ENCODE measurements around the gene CRTAC1. TPM values are rescaled to one million over a fixed set of nuclear protein-coding genes. Genes with fewer than 3 reads are reported as not detected.

Gene CRTAC1
- total RNA-seq, 1 experiment from 2014 or later, result 1.2 TPM

GRCh38 chr10:97999923-98000248, 30.5 kb downstream of the CRTAC1 start (continued):
- TF ChIP-seq, protein P1, sequence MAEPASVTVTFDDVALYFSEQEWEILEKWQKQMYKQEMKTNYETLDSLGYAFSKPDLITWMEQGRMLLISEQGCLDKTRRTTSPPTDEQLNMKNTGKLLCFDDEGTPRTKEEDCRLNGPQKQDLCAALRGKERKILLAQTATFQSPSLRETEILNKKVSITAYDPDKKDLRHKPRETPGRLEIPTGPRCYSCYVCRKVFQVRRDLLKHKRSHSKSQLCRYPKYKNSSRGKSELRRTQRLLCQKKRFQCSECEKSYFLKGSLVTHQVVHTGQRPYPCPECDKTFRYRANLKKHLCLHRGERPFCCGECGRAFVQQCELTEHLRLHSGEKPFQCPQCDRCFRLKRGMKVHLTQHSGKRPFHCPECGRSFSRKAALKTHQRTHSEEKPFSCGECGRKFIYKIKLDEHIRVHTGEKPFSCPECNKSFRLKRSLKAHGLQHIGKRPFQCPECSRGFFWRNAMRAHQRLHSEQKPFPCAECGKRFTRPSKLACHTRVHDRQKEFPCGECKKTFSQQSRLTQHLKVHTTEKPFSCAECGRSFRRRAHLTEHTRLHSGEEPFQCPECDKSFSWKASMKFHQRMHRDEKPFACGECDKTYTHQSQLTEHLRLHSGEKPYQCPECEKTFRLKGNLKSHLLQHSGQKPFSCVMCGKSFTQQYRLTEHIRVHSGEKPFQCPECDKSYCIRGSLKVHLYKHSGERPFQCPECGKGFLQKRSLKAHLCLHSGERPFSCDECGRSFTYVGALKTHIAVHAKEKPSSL (CRISPR knock-in tag; conservative IDR thresholded peaks at IDR 0.05), result no peak
- TF ChIP-seq ZNF416 (CRISPR knock-in tag; IDR thresholded peaks at IDR 0.05) (no peak), TP53 (CRISPR knock-in tag; IDR thresholded peaks at IDR 0.05) (no peak)
- TF ChIP-seq, protein P2, sequence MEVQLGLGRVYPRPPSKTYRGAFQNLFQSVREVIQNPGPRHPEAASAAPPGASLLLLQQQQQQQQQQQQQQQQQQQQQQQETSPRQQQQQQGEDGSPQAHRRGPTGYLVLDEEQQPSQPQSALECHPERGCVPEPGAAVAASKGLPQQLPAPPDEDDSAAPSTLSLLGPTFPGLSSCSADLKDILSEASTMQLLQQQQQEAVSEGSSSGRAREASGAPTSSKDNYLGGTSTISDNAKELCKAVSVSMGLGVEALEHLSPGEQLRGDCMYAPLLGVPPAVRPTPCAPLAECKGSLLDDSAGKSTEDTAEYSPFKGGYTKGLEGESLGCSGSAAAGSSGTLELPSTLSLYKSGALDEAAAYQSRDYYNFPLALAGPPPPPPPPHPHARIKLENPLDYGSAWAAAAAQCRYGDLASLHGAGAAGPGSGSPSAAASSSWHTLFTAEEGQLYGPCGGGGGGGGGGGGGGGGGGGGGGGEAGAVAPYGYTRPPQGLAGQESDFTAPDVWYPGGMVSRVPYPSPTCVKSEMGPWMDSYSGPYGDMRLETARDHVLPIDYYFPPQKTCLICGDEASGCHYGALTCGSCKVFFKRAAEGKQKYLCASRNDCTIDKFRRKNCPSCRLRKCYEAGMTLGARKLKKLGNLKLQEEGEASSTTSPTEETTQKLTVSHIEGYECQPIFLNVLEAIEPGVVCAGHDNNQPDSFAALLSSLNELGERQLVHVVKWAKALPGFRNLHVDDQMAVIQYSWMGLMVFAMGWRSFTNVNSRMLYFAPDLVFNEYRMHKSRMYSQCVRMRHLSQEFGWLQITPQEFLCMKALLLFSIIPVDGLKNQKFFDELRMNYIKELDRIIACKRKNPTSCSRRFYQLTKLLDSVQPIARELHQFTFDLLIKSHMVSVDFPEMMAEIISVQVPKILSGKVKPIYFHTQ (CRISPR knock-in tag; IDR thresholded peaks at IDR 0.05), result no peak

DNA sequence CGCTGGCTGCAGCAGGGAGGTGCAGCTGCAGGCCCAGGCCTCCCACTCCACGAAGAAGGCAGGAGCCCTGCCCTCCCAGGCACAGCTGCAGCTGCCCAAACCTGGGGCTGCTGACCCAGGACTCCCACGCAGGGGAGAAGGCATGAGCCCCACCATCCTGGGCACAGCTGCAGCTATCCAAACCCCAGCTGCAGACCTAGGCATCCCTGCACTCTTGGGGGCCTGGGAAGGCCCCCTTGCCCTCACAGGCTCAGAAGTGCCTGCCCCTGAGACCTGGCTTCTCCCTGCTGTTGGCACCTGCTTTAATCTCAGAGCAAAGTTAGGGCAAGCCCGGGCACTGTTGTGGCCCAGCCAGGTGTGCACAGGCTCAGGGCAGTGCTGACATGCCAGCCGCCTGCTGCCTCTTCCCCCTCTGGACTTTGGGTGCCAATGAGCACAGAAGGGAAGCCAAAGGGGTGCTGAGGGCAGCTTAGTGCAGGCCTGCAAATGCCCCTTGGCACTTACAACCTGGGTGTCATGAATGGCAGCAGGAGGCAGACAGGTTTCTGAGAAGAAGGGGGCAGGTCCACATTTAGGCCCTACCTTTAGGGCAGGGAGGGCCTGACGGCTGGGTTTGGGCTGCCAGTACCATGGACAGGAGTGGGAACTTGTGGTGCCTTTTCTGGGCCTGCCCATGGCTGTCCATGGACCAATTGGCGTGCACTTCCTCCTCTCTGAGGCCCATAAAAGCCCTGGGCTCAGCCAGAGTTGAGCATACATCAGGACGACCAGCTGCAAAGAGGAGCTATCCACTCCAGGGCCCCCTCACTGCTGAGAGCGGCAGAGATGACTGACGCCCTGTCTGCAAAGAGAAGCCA, 31.1 kb downstream of the CRTAC1 start:
- 0 out of 2 replicates have a peak, but pooled peaks have one; percentile 15 for TF ChIP-seq USF1 (CRISPR knock-in tag; IDR thresholded peaks at IDR 0.05)
- TF ChIP-seq, protein P2 (CRISPR knock-in tag; IDR thresholded peaks at IDR 0.05), result no peak
- H3K27me3 Mint-ChIP-seq (ENCODE audit: low read depth), result peaks cover 3% of the 10 kb centered on the region
- ATAC-seq (peak; percentile 58; the same call in 1 of the 2 replicates), DNase-seq (ENCODE audit: low spot score) (peak; percentile 28)
- peaks cover 7% of the 10 kb centered on the region for H3K4me1 Mint-ChIP-seq
- ChIA-PET POLR2A (interaction anchor here (0.5 kb wide), 1 partner anchor 26 kb away, joined by 14 read pairs; no protein-coding TSS in a partner anchor), CTCF (interaction anchor here (0.7 to 1.7 kb wide), 3 partner anchors 9 to 84 kb away, joined by 3 to 14 read pairs (median 3); no protein-coding TSS in a partner anchor)
- no peak overlapping the region for H3K4me3 Mint-ChIP-seq
- H3K36me3 Mint-ChIP-seq, result peaks cover 2% of the 10 kb centered on the region; the same call in 1 of the 2 replicates
- no peak overlapping the region for H3K27ac Mint-ChIP-seq
- peaks cover 10% of the 10 kb centered on the region for H3K9me3 Mint-ChIP-seq

DNA sequence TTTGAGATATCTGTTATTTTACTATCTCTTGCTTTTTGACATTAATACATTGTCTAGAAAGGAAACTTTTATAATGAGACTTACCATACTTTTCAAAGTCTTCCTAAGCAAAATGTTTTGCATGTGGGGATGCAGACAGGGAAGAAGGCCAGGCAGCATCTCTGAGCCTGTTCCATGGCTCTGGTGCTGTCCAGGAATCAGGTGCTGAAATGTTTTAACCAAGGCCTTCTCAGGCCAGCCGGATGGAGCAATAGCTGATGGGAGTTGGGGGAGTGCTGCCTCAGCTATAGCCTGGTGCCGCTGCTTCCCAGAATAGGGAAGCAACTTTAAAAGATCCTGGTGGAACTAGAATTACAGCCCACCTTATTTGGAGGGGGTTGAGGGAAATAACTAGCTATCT, 38.5 kb downstream of the CRTAC1 start:
- H3K4me1 Mint-ChIP-seq, result no peaks in the 10 kb centered on the region
- no peaks in the 10 kb centered on the region for H3K36me3 Mint-ChIP-seq
- DNase-seq (ENCODE audit: low spot score), result peak; percentile 66
- H3K9me3 Mint-ChIP-seq, result no peaks in the 10 kb centered on the region
- no peak overlapping the region for H3K4me3 Mint-ChIP-seq
- CTCF ChIA-PET, result interaction anchor here (0.5 to 1.0 kb wide), 4 partner anchors 36 to 233 kb away, joined by 4 to 7 read pairs (median 4); no protein-coding TSS in a partner anchor
- ATAC-seq, result peak; percentile 87
- H3K27ac Mint-ChIP-seq, result no peak overlapping the region
- H3K27me3 Mint-ChIP-seq (ENCODE audit: low read depth), result peaks cover 5% of the 10 kb centered on the region
- POLR2A ChIA-PET, result no interaction called here
- no peak for TF ChIP-seq ELF4 (CRISPR knock-in tag; IDR thresholded peaks at IDR 0.05; ENCODE audit: low read depth)
- TF ChIP-seq GRHL2 (CRISPR knock-in tag; IDR thresholded peaks at IDR 0.05; ENCODE audit: insufficient replicate concordance, severe bottlenecking), result no peak
- no peak for TF ChIP-seq ZNF219 (CRISPR knock-in tag; IDR thresholded peaks at IDR 0.05; ENCODE audit: borderline replicate concordance)
- no peak for TF ChIP-seq CREM (CRISPR knock-in tag; IDR thresholded peaks at IDR 0.05)
- TF ChIP-seq, protein P3, sequence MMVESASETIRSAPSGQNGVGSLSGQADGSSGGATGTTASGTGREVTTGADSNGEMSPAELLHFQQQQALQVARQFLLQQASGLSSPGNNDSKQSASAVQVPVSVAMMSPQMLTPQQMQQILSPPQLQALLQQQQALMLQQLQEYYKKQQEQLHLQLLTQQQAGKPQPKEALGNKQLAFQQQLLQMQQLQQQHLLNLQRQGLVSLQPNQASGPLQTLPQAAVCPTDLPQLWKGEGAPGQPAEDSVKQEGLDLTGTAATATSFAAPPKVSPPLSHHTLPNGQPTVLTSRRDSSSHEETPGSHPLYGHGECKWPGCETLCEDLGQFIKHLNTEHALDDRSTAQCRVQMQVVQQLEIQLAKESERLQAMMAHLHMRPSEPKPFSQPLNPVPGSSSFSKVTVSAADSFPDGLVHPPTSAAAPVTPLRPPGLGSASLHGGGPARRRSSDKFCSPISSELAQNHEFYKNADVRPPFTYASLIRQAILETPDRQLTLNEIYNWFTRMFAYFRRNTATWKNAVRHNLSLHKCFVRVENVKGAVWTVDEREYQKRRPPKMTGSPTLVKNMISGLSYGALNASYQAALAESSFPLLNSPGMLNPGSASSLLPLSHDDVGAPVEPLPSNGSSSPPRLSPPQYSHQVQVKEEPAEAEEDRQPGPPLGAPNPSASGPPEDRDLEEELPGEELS (CRISPR knock-in tag; IDR thresholded peaks at IDR 0.05), result peak; percentile 70; the same call in 1 of the 2 replicates
- TF ChIP-seq FOXJ3 (CRISPR knock-in tag; IDR thresholded peaks at IDR 0.05; ENCODE audit: borderline replicate concordance), result no peak
- no peak for TF ChIP-seq OVOL2 (CRISPR knock-in tag; IDR thresholded peaks at IDR 0.05; ENCODE audit: borderline replicate concordance)
- TF ChIP-seq, protein P4, sequence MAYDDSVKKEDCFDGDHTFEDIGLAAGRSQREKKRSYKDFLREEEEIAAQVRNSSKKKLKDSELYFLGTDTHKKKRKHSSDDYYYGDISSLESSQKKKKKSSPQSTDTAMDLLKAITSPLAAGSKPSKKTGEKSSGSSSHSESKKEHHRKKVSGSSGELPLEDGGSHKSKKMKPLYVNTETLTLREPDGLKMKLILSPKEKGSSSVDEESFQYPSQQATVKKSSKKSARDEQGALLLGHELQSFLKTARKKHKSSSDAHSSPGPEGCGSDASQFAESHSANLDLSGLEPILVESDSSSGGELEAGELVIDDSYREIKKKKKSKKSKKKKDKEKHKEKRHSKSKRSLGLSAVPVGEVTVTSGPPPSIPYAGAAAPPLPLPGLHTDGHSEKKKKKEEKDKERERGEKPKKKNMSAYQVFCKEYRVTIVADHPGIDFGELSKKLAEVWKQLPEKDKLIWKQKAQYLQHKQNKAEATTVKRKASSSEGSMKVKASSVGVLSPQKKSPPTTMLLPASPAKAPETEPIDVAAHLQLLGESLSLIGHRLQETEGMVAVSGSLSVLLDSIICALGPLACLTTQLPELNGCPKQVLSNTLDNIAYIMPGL (CRISPR knock-in tag; IDR thresholded peaks at IDR 0.05), result no peak
- no peak for TF ChIP-seq ATF6 (CRISPR knock-in tag; IDR thresholded peaks at IDR 0.05)
- no peak for TF ChIP-seq ZBTB21 (CRISPR knock-in tag; IDR thresholded peaks at IDR 0.05; ENCODE audit: borderline replicate concordance)

All from WTC11 (cell line).